Right lobe of liver (tissue), 4 donors: ENCODE data around the gene DIAPH3.

ENCODE experiments used
- POLR2A ChIP-seq: fragments of 450-650 bp; IDR thresholded peaks from one replicate; pipeline ENCODE4 v1.6.1; 2017; ENCODE audit warnings: antibody characterized with exemption, mild to moderate bottlenecking
- TF ChIP-seq, protein P1 (sequence below), 4 donors: fragments of 200-600 bp in 3 of 4; fragments of 450-650 bp in 1 of 4; IDR thresholded peaks; one replicate each; pipeline versions ENCODE4 v1.5.1 to v1.8.0; 2016 to 2022; ENCODE audit warnings: antibody characterized with exemption in 4 of 4, mild to moderate bottlenecking in 2 of 4
- donor health status: DM: no; HTN: no; CAD: no.
- donor health status: DM: no; HTN: no; CAD: no.
- donor health status: DM: no; HTN: yes; CAD: no.

DNA sequence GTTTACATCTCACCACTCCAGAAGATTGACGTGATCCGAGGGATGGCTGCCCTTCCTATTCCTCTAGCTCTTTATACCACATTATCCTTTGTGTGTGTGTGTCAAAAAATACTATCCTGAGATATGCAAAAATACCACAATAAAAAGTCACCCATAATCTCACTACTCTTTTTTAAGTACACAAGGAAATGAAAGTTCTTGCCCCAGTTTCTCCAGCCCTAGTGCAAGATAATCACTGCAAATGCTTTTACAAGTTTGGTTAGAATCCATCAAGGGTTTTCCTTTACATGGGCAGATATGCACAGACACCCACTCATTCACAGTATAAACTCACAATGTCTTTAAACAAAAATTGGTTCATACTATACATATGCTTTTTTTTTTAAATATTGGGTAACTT lies 89.3 kb downstream of the DIAPH3 start:
- TF ChIP-seq, protein P1, sequence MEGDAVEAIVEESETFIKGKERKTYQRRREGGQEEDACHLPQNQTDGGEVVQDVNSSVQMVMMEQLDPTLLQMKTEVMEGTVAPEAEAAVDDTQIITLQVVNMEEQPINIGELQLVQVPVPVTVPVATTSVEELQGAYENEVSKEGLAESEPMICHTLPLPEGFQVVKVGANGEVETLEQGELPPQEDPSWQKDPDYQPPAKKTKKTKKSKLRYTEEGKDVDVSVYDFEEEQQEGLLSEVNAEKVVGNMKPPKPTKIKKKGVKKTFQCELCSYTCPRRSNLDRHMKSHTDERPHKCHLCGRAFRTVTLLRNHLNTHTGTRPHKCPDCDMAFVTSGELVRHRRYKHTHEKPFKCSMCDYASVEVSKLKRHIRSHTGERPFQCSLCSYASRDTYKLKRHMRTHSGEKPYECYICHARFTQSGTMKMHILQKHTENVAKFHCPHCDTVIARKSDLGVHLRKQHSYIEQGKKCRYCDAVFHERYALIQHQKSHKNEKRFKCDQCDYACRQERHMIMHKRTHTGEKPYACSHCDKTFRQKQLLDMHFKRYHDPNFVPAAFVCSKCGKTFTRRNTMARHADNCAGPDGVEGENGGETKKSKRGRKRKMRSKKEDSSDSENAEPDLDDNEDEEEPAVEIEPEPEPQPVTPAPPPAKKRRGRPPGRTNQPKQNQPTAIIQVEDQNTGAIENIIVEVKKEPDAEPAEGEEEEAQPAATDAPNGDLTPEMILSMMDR (IDR thresholded peaks at IDR 0.05) = no peak
- no peak for TF ChIP-seq POLR2A
